ENCODE measurements around the gene RABAC1. TPM values are rescaled to one million over a fixed set of nuclear protein-coding genes. Genes with fewer than 3 reads are reported as not detected.
A peak's percentile ranks its signal among the peaks of the same experiment; 100 is the strongest.

The RABAC1 gene
- total and polyA plus RNA-seq, 2 of the 8 experiments (the other 6 are each of a cell fraction or from before 2014, with no cell fraction given): 124 to 439 TPM

DNA sequence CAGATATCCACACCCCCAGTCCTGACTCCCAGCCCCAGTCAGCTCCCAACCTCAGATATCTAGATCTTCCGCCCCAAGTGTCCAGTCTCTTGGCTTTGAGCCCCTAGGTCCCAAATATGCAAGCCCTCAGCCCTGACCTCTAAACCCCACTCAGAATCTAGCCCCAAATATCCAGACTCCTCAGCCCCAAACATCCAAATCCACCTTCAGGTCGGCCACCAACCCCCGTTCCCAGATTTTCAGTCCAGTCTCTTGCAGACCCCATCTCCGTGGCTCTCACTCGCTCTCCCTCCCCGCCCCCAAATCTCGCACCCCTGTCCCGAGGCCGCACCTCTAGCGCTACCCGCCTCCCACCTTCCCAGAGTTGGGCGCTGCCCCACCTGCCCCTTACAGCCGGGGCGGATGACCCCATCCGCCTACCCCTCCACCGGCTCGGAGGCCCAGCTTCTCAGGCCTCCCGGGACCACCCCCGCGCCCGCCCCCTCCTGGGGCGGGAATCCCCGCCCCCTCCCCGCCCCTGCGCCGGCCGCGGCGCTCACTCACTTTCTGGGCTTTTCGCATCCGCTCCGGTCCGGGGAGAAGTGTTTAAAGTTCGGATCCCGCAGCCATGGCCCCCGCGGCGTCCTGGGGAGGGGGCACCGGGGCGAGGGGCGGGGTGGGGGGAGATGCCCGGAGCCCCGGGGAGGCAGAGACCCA, 31.5 kb downstream of the RABAC1 start:
- DNase-seq (ENCODE audit: low read depth in 1 of 2, low spot score in 2 of 2) (no peak), FAIRE-seq (no peak)
- Histone ChIP-seq H3K79me2 (ENCODE audit: control insufficient read depth in 1 of 2, insufficient read depth in 2 of 2, low read length in 2 of 2) (no peaks in the 10 kb centered on the region), H2BK5ac (ENCODE audit: low read depth, low read length) (no peak overlapping the region), H4K20me1 (replicated peaks in 1 of 2; ENCODE audit: control insufficient read depth in 1 of 2, insufficient read depth in 2 of 2, low read length in 2 of 2) (peaks cover 8 to 30% of the 10 kb centered on the region in 2 experiments), H2BK20ac (ENCODE audit: low read length) (no peak overlapping the region), H3K9me3 (ENCODE audit: insufficient read depth in 2 of 2, low read depth in 1 of 2, low read length in 1 of 2) (no peaks in the 10 kb centered on the region), H3K4me2 (ENCODE audit: insufficient read depth in 1 of 2, low read depth in 2 of 2, low read length in 2 of 2) (peak overlapping the region; percentile 66 to 79), H3K14ac (ENCODE audit: insufficient read length) (no peak overlapping the region), H3K27ac (ENCODE audit: low read depth, low read length) (no peak overlapping the region), H3K4me1 (replicated peaks in 1 of 4; ENCODE audit: control insufficient read depth in 3 of 4, insufficient read depth in 4 of 4, low read length in 3 of 4) (peaks cover 6 to 20% (median 13%) of the 10 kb centered on the region in 4 experiments), H4K8ac (ENCODE audit: extremely low read depth, insufficient read depth, low read length) (no peak overlapping the region; the same call in 1 of the 2 replicates), H3K18ac (ENCODE audit: extremely low read depth, low read length) (no peak overlapping the region), H3K9ac (replicated peaks in 1 of 4; ENCODE audit: extremely low read depth in 1 of 4, low read depth in 3 of 4, low read length in 3 of 4) (no peak overlapping the region), H2AK5ac (ENCODE audit: low read depth, low read length) (no peak overlapping the region), H4K5ac (ENCODE audit: insufficient read length, low read depth, low read length) (no peak overlapping the region), H2BK12ac (ENCODE audit: low read depth, low read length) (no peak overlapping the region), H3K56ac (replicated peaks; ENCODE audit: insufficient read length, low read depth, low read length) (no peak overlapping the region), H2BK120ac (replicated peaks; ENCODE audit: low read depth, low read length) (no peak overlapping the region), H4K91ac (replicated peaks; ENCODE audit: insufficient read length, low read length) (no peak overlapping the region), H3K36me3 (ENCODE audit: control insufficient read depth in 2 of 4, insufficient read depth in 4 of 4, low read length in 3 of 4) (no peaks in the 10 kb centered on the region), H2AFZ (ENCODE audit: low read length) (no peak overlapping the region), H3K23ac (ENCODE audit: insufficient read length) (no peak overlapping the region), H3K79me1 (ENCODE audit: low read depth, low read length) (no peaks in the 10 kb centered on the region), H3K27me3 (replicated peaks in 1 of 4; ENCODE audit: control insufficient read depth in 3 of 4, extremely low read depth in 1 of 4, insufficient read depth in 3 of 4, low read length in 3 of 4) (peaks cover 88 to 98% (median 95%) of the 10 kb centered on the region in 4 experiments), H3K4ac (replicated peaks; ENCODE audit: insufficient read length, low read depth, low read length) (no peak overlapping the region), H3K4me3 (ENCODE audit: extremely low read depth in 1 of 4, insufficient read depth in 2 of 4, low read depth in 3 of 4, low read length in 4 of 4) (peak overlapping the region; percentile 33 to 60 (median 42); a peak in 6 of 8 replicates), H2BK15ac (ENCODE audit: low read length) (no peak overlapping the region), H3K23me2 (ENCODE audit: low read depth, low read length) (peaks cover 12% of the 10 kb centered on the region)
- TF ChIP-seq CHD1 (IDR thresholded peaks at IDR 0.05; ENCODE audit: low read depth, low read length): no peak
- TF ChIP-seq SUZ12 (IDR thresholded peaks at IDR 0.05; ENCODE audit: low read length): peak; percentile 50; the same call in 1 of the 2 replicates
- TF ChIP-seq EZH2 (IDR thresholded peaks at IDR 0.05; ENCODE audit: low read depth, low read length, severe bottlenecking): peak; percentile 71
- no peak for TF ChIP-seq HDAC2 (IDR thresholded peaks at IDR 0.05; ENCODE audit: borderline replicate concordance in 1 of 2, low read depth in 2 of 2, low read length in 2 of 2)
- no peak for TF ChIP-seq KDM1A (IDR thresholded peaks at IDR 0.05; ENCODE audit: borderline replicate concordance, low read length)
- no peak for TF ChIP-seq SIX5 (IDR thresholded peaks at IDR 0.05; ENCODE audit: low read depth, low read length)
- no peak for TF ChIP-seq SIRT6 (IDR thresholded peaks at IDR 0.05; ENCODE audit: low read length)
- no peak for TF ChIP-seq MAFK (IDR thresholded peaks at IDR 0.05; ENCODE audit: low read depth, low read length)
- TF ChIP-seq SAP30 (IDR thresholded peaks at IDR 0.05; ENCODE audit: insufficient read depth, insufficient replicate concordance, low read length): no peak
- no peak for TF ChIP-seq SIN3A (conservative IDR thresholded peaks at IDR 0.05 in 1 of 2, IDR thresholded peaks at IDR 0.05 in 1 of 2; ENCODE audit: low read depth in 1 of 2, low read length in 2 of 2)
- no peak for TF ChIP-seq TBP (IDR thresholded peaks at IDR 0.05; ENCODE audit: low read depth, low read length)
- ChIA-PET POLR2A (ENCODE audit: partially characterized antibody) (interaction anchor here (0.7 to 9.6 kb wide), 9 partner anchors 9 to 67 kb away, joined by 3 to 71 read pairs (median 5); partner anchors contain the start of gene RPS19), CTCF (ENCODE audit: partially characterized antibody) (interaction anchor here (1.0 to 1.5 kb wide), 7 partner anchors 9 to 54 kb away, joined by 3 to 6 read pairs (median 5); no protein-coding TSS in a partner anchor)
- 32% methylated on average over 2 of the region's 43 CpGs; no CpG with 5 or more reads in 1 of the 2 experiments for WGBS, 2 experiments (ENCODE audit: extremely low coverage in 1 of 2, insufficient coverage in 1 of 2, insufficient read length in 1 of 2, insufficient replicate concordance in 2 of 2, low coverage in 1 of 2, low lambda C conversion rate in 2 of 2, missing lambda C conversion rate in 1 of 2)

All from H1 (cell line).